Activated T-cell treated with anti-CD3 and anti-CD28 coated beads, Interleukin-2, amount 50 U/mL, for 4 hours (primary cell): ENCODE measurements around the gene CNTNAP5. TPM values are rescaled to one million over a fixed set of nuclear protein-coding genes. Genes with fewer than 3 reads are reported as not detected.

Experiments
- ATAC-seq, 2 donors: fragments of 200-7000 bp; cut with Tn5 transposase; one replicate each; pipeline ENCODE4 v1.10.0; 2021
- DNase-seq: peaks from one replicate; pipeline ENCODE4 v3.0.0-alpha.2; 2020
- H3K27me3 Mint-ChIP-seq: one replicate; pipeline ENCODE4 v1.8.0; 2021; ENCODE audit warnings: low read depth, mixed read lengths
- H3K36me3 Mint-ChIP-seq: one replicate; pipeline ENCODE4 v1.8.0; 2022; ENCODE audit warnings: mixed read lengths; ENCODE audit not compliant: insufficient read depth
- H3K4me1 Mint-ChIP-seq: one replicate; pipeline ENCODE4 v1.8.0; 2021; ENCODE audit warnings: low read depth, mixed read lengths
- H3K4me3 Mint-ChIP-seq: one replicate; pipeline ENCODE4 v1.8.0; 2021; ENCODE audit warnings: mild to moderate bottlenecking, moderate library complexity, mixed read lengths
- H3K9me3 Mint-ChIP-seq: one replicate; pipeline ENCODE4 v1.8.0; 2021; ENCODE audit warnings: mixed read lengths
- total RNA-seq, 3 donors: library from RNA; stranded (reverse); gene quantifications; one replicate each; pipeline ENCODE4 v1.2.1, GENCODE V29; 2021

CNTNAP5 gene
- not detected for total RNA-seq

GRCh38 chr2:124025171-124025580 lies at the start of gene CNTNAP5:
Gene CNTNAP5 (plus strand): TSS chr2:124025287. CDS start chr2:124025651, 364 bp downstream.
- Mint-ChIP-seq H3K27me3 (peaks cover 31% of the 10 kb centered on the region), H3K4me3 (no peak within 1 kb of the TSS), H3K4me1 (no peaks in the 10 kb centered on the region), H3K36me3 (no peaks in the 10 kb centered on the region), H3K9me3 (peaks cover 5% of the 10 kb centered on the region)
- DNase-seq: no peak
- no peak for ATAC-seq

GRCh38 chr2:123976054-123976648 lies 48.9 kb upstream of the CNTNAP5 start:
- DNase-seq (no peak), ATAC-seq (no peak)
- no peaks in the 10 kb centered on the region for H3K36me3 Mint-ChIP-seq
- no peaks in the 10 kb centered on the region for H3K4me1 Mint-ChIP-seq
- H3K9me3 Mint-ChIP-seq: peaks cover 13% of the 10 kb centered on the region
- no peak overlapping the region for H3K4me3 Mint-ChIP-seq
- no peaks in the 10 kb centered on the region for H3K27me3 Mint-ChIP-seq

GRCh38 chr2:123993728-123994323 lies 31.3 kb upstream of the CNTNAP5 start:
- Mint-ChIP-seq H3K4me1 (peaks cover 5% of the 10 kb centered on the region), H3K27me3 (no peaks in the 10 kb centered on the region), H3K36me3 (no peaks in the 10 kb centered on the region), H3K9me3 (no peaks in the 10 kb centered on the region), H3K4me3 (no peak overlapping the region)
- DNase-seq: no peak
- no peak for ATAC-seq

- Mint-ChIP-seq H3K27me3 (no peaks in the 10 kb centered on the region), H3K4me1 (no peaks in the 10 kb centered on the region), H3K4me3 (no peak overlapping the region), H3K36me3 (no peaks in the 10 kb centered on the region), H3K9me3 (no peaks in the 10 kb centered on the region)
- ATAC-seq (no peak), DNase-seq (no peak)
These were observed 25.4 kb upstream of the CNTNAP5 start for GRCh38 chr2:123999681-124000080.

- H3K4me1 Mint-ChIP-seq: no peaks in the 10 kb centered on the region
- no peaks in the 10 kb centered on the region for H3K36me3 Mint-ChIP-seq
- H3K27me3 Mint-ChIP-seq: no peaks in the 10 kb centered on the region
- DNase-seq (no peak), ATAC-seq (no peak)
- peaks cover 8% of the 10 kb centered on the region for H3K9me3 Mint-ChIP-seq
- no peak overlapping the region for H3K4me3 Mint-ChIP-seq
These were observed 23.2 kb upstream of the CNTNAP5 start for GRCh38 chr2:124001696-124002430.

- H3K27me3 Mint-ChIP-seq: peaks cover 4% of the 10 kb centered on the region
- DNase-seq (no peak), ATAC-seq (no peak)
- H3K9me3 Mint-ChIP-seq: peaks cover 9% of the 10 kb centered on the region
- no peaks in the 10 kb centered on the region for H3K4me1 Mint-ChIP-seq
- H3K36me3 Mint-ChIP-seq: no peaks in the 10 kb centered on the region
- no peak overlapping the region for H3K4me3 Mint-ChIP-seq
These were observed 6.2 kb upstream of the CNTNAP5 start for GRCh38 chr2:124018890-124019289.

GRCh38 chr2:124024561-124025170 lies 421 bp upstream of the CNTNAP5 start:
- Mint-ChIP-seq H3K36me3 (no peaks in the 10 kb centered on the region), H3K9me3 (peaks cover 4% of the 10 kb centered on the region), H3K4me3 (no peak overlapping the region), H3K27me3 (peaks cover 31% of the 10 kb centered on the region), H3K4me1 (no peaks in the 10 kb centered on the region)
- DNase-seq (no peak), ATAC-seq (no peak)

- peaks cover 31% of the 10 kb centered on the region for H3K27me3 Mint-ChIP-seq
- DNase-seq: no peak
These were observed 876 bp downstream of the CNTNAP5 start for GRCh38 chr2:124025891-124026434.

GRCh38 chr2:124026503-124026902 lies 1.4 kb downstream of the CNTNAP5 start:
- DNase-seq (no peak), ATAC-seq (no peak)
- peaks cover 8% of the 10 kb centered on the region for H3K9me3 Mint-ChIP-seq
- H3K4me3 Mint-ChIP-seq: no peak overlapping the region
- no peaks in the 10 kb centered on the region for H3K36me3 Mint-ChIP-seq
- H3K27me3 Mint-ChIP-seq: peaks cover 31% of the 10 kb centered on the region
- no peaks in the 10 kb centered on the region for H3K4me1 Mint-ChIP-seq

More at GRCh38 chr2:124025891-124026434, 876 bp downstream of the CNTNAP5 start:
- Mint-ChIP-seq H3K9me3 (peaks cover 6% of the 10 kb centered on the region), H3K4me1 (no peaks in the 10 kb centered on the region), H3K36me3 (no peaks in the 10 kb centered on the region), H3K4me3 (no peak overlapping the region)
- no peak for ATAC-seq

- Mint-ChIP-seq H3K4me3 (no peak overlapping the region), H3K36me3 (no peaks in the 10 kb centered on the region), H3K4me1 (no peaks in the 10 kb centered on the region), H3K9me3 (peaks cover 8% of the 10 kb centered on the region), H3K27me3 (peaks cover 31% of the 10 kb centered on the region)
- ATAC-seq (no peak), DNase-seq (no peak)
These were observed 2.1 kb downstream of the CNTNAP5 start for GRCh38 chr2:124027182-124027581.

- DNase-seq (no peak), ATAC-seq (no peak)
- peaks cover 14% of the 10 kb centered on the region for H3K9me3 Mint-ChIP-seq
- no peaks in the 10 kb centered on the region for H3K36me3 Mint-ChIP-seq
- no peaks in the 10 kb centered on the region for H3K4me1 Mint-ChIP-seq
- no peak overlapping the region for H3K4me3 Mint-ChIP-seq
- H3K27me3 Mint-ChIP-seq: no peaks in the 10 kb centered on the region
These were observed 7.7 kb downstream of the CNTNAP5 start for GRCh38 chr2:124032799-124033198.

GRCh38 chr2:124034265-124034664 lies 9.2 kb downstream of the CNTNAP5 start:
- H3K27me3 Mint-ChIP-seq: no peaks in the 10 kb centered on the region
- H3K36me3 Mint-ChIP-seq: no peaks in the 10 kb centered on the region
- H3K9me3 Mint-ChIP-seq: peaks cover 14% of the 10 kb centered on the region
- H3K4me3 Mint-ChIP-seq: no peak overlapping the region
- no peaks in the 10 kb centered on the region for H3K4me1 Mint-ChIP-seq
- DNase-seq: no peak
- no peak for ATAC-seq

GRCh38 chr2:124035001-124035400 lies 9.9 kb downstream of the CNTNAP5 start:
- no peaks in the 10 kb centered on the region for H3K27me3 Mint-ChIP-seq
- DNase-seq (no peak), ATAC-seq (no peak)
- H3K4me3 Mint-ChIP-seq: no peak overlapping the region
- peaks cover 10% of the 10 kb centered on the region for H3K9me3 Mint-ChIP-seq
- H3K36me3 Mint-ChIP-seq: no peaks in the 10 kb centered on the region
- no peaks in the 10 kb centered on the region for H3K4me1 Mint-ChIP-seq

GRCh38 chr2:124039032-124039431 lies 13.9 kb downstream of the CNTNAP5 start:
- Mint-ChIP-seq H3K4me1 (no peaks in the 10 kb centered on the region), H3K36me3 (no peaks in the 10 kb centered on the region), H3K9me3 (peaks cover 9% of the 10 kb centered on the region), H3K27me3 (no peaks in the 10 kb centered on the region), H3K4me3 (no peak overlapping the region)
- DNase-seq (no peak), ATAC-seq (no peak)
